Measurements from ENCODE around the gene HCAR3. TPM values are rescaled to one million over a fixed set of nuclear protein-coding genes. Genes with fewer than 3 reads are reported as not detected.

Gene HCAR3
- total and polyA plus RNA-seq, 2 of the 13 experiments (the other 11 are each of a cell fraction or from before 2014, with no cell fraction given) = 0.11 to 12.8 TPM

DNA sequence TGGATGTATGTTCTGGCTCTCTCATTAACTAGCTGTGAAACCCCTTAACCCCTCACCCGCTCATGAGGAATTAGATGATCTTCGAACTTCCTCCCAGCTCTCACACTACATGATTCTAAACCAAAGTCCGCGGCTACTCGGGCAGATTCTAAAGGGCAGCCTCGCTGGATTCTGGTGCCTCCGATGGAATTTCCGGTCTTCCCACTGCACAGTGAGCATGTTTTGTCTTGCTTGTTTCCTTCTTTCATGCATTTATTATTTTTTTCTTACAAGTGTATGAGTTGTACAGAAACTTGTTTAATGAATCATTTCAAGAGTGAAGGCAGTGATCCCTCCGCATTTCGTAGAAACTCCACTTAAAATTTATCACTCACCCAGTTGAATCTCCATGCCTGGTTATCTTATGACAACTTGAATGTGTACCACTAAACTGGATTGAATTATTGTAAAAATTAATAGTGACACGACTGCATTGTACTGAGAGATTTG lies 4.5 kb upstream of the HCAR3 start (continued):
- TF ChIP-seq MED1 (CRISPR knock-in tag; IDR thresholded peaks at IDR 0.05) = peak; percentile 86
- no peak for TF ChIP-seq ZNF597 (CRISPR knock-in tag; IDR thresholded peaks at IDR 0.05)
- TF ChIP-seq SP5 (CRISPR knock-in tag; IDR thresholded peaks at IDR 0.05; ENCODE audit: borderline replicate concordance, low read depth) = no peak
- TF ChIP-seq ZNF337 (CRISPR knock-in tag; IDR thresholded peaks at IDR 0.05; ENCODE audit: borderline replicate concordance, low read depth) = no peak
- TF ChIP-seq ZKSCAN8 (CRISPR knock-in tag; IDR thresholded peaks at IDR 0.05; ENCODE audit: borderline replicate concordance) = no peak; the same call in 1 of the 2 replicates
- TF ChIP-seq ZFP1 (CRISPR knock-in tag; IDR thresholded peaks at IDR 0.05) = no peak
- TF ChIP-seq HDAC2 (CRISPR knock-in tag; IDR thresholded peaks at IDR 0.05) = peak; percentile 62
- TF ChIP-seq RNF2 (conservative IDR thresholded peaks at IDR 0.05; ENCODE audit: low read depth) = no peak
- TF ChIP-seq FOXP1 (IDR thresholded peaks at IDR 0.05) = no peak
- 0 out of 2 replicates have a peak, but pooled peaks have one; percentile 25 for TF ChIP-seq FOXP1 (CRISPR knock-in tag; IDR thresholded peaks at IDR 0.05)
- TF ChIP-seq ZNF335 (CRISPR knock-in tag; IDR thresholded peaks at IDR 0.05) = no peak
- TF ChIP-seq ZNF180 (CRISPR knock-in tag; IDR thresholded peaks at IDR 0.05; ENCODE audit: borderline replicate concordance, low read depth) = no peak
- TF ChIP-seq ZNF556 (CRISPR knock-in tag; IDR thresholded peaks at IDR 0.05; ENCODE audit: borderline replicate concordance) = no peak; the same call in 1 of the 2 replicates
- no peak for TF ChIP-seq ZBTB7A (CRISPR knock-in tag; IDR thresholded peaks at IDR 0.05)
- TF ChIP-seq HNF1B (CRISPR knock-in tag; IDR thresholded peaks at IDR 0.05) = peak; percentile 52; the same call in 1 of the 2 replicates
- TF ChIP-seq ZNF512B (CRISPR knock-in tag; IDR thresholded peaks at IDR 0.05; ENCODE audit: borderline replicate concordance) = no peak
- TF ChIP-seq, protein P1, sequence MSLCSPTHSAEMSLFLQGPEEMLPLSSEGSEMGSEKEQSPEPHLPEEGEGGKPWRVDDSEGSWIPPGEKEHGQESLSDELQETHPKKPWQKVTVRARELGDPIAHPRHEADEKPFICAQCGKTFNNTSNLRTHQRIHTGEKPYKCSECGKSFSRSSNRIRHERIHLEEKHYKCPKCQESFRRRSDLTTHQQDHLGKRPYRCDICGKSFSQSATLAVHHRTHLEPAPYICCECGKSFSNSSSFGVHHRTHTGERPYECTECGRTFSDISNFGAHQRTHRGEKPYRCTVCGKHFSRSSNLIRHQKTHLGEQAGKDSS (CRISPR knock-in tag; IDR thresholded peaks at IDR 0.05; ENCODE audit: borderline replicate concordance, low read depth) = no peak
- no peak for TF ChIP-seq SP140L (CRISPR knock-in tag; IDR thresholded peaks at IDR 0.05; ENCODE audit: borderline replicate concordance)
- TF ChIP-seq RBM39 (IDR thresholded peaks at IDR 0.05; ENCODE audit: low read depth, low read length, poor library complexity, severe bottlenecking) = no peak
- 0 out of 2 replicates have a peak, but pooled peaks have one; percentile 24 for TF ChIP-seq THAP11 (CRISPR knock-in tag; IDR thresholded peaks at IDR 0.05)
- no peak for TF ChIP-seq ZBTB39 (CRISPR knock-in tag; IDR thresholded peaks at IDR 0.05)
- peak; percentile 30; the same call in 1 of the 2 replicates for TF ChIP-seq GATA4 (IDR thresholded peaks at IDR 0.05; ENCODE audit: borderline replicate concordance, low read depth)
